Measurements from ENCODE around the gene ALDH1A1. TPM values are rescaled to one million over a fixed set of nuclear protein-coding genes. Genes with fewer than 3 reads are reported as not detected.

Gene ALDH1A1
- total and polyA plus RNA-seq, 2 donors (not counting 3 experiments of a cell fraction or from before 2014, with no cell fraction given), result 91.1 to 287 TPM

DNA sequence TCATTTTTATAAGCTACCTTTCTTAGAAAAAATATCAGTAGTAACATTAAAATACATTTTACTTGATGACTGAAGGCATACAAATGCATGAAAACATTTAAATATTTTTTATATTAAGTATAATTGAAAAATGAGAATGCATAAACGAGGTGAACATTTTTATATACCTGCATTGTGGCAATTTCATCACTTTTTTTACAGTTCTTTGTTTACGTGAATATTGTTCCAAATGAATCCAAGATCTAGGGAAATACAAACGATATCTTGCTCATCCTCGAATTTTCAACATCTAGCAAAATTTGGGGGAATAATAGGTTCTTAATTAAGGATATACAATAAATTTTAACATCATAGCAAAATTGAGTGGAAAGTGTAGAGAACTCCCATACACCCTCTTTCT lies 45.5 kb upstream of the ALDH1A1 start:
- H2AFZ ChIP-seq (ENCODE audit: low read depth, low read length), result no peak overlapping the region
- H3K27ac ChIP-seq (ENCODE audit: insufficient read depth, low read depth, low read length), result peak overlapping the region; percentile 100
- TF ChIP-seq JUN (IDR thresholded peaks at IDR 0.05; ENCODE audit: borderline replicate concordance, insufficient read depth, insufficient read length, low read depth) (no peak), FOS (IDR thresholded peaks at IDR 0.05; ENCODE audit: borderline replicate concordance, insufficient read depth, low read length) (no peak), GATA2 (IDR thresholded peaks at IDR 0.05; ENCODE audit: insufficient read depth, insufficient read length, low read depth, low read length) (no peak), EZH2 (IDR thresholded peaks at IDR 0.05; ENCODE audit: borderline replicate concordance, low read depth, low read length, severe bottlenecking) (no peak), MAX (IDR thresholded peaks at IDR 0.05; ENCODE audit: insufficient read depth, insufficient read length) (no peak), POLR2AphosphoS5 (IDR thresholded peaks at IDR 0.05; ENCODE audit: insufficient read depth, low read depth, low read length) (no peak), POLR2A (IDR thresholded peaks at IDR 0.05; ENCODE audit: low read depth, low read length) (no peak), MYC (IDR thresholded peaks at IDR 0.05; ENCODE audit: low read depth, low read length) (no peak)
- TF ChIP-seq, protein P1, sequence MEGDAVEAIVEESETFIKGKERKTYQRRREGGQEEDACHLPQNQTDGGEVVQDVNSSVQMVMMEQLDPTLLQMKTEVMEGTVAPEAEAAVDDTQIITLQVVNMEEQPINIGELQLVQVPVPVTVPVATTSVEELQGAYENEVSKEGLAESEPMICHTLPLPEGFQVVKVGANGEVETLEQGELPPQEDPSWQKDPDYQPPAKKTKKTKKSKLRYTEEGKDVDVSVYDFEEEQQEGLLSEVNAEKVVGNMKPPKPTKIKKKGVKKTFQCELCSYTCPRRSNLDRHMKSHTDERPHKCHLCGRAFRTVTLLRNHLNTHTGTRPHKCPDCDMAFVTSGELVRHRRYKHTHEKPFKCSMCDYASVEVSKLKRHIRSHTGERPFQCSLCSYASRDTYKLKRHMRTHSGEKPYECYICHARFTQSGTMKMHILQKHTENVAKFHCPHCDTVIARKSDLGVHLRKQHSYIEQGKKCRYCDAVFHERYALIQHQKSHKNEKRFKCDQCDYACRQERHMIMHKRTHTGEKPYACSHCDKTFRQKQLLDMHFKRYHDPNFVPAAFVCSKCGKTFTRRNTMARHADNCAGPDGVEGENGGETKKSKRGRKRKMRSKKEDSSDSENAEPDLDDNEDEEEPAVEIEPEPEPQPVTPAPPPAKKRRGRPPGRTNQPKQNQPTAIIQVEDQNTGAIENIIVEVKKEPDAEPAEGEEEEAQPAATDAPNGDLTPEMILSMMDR (IDR thresholded peaks at IDR 0.05; ENCODE audit: extremely low read depth in 1 of 2, insufficient read depth in 1 of 2, low read depth in 1 of 2, low read length in 2 of 2), result no peak
- no peak for FAIRE-seq
- DNase-seq (ENCODE audit: low read depth, low spot score), result no peak
- intact Hi-C loops (cut with micrococcal nuclease), result loop anchor here (5.0 kb wide), 2 partner anchors 471 to 636 kb away; no protein-coding TSS in a partner anchor
- H4K20me1 ChIP-seq (replicated peaks; ENCODE audit: control insufficient read depth, extremely low read depth, insufficient read depth, low read length), result no peaks in the 10 kb centered on the region
- no TSS peak for BruUV-seq (replicated peaks)
- dilution Hi-C loops (cut with MboI; ENCODE audit: extremely low pct_ligation_motif_present, low sequenced_read_pairs), result no loop called here
- H3K9me1 ChIP-seq (replicated peaks; ENCODE audit: control insufficient read depth, extremely low read depth, insufficient read depth, low read length), result no peaks in the 10 kb centered on the region
- H3K4me2 ChIP-seq (ENCODE audit: insufficient read depth, low read length), result peak overlapping the region; percentile 24
- H3K4me1 ChIP-seq (ENCODE audit: control insufficient read depth, extremely low read depth, insufficient read depth, low read length), result peaks cover 38% of the 10 kb centered on the region
- CTCF ChIA-PET, result interaction anchor here (1.0 to 2.7 kb wide), 4 partner anchors 10 to 33 kb away, joined by 3 to 11 read pairs (median 4); no protein-coding TSS in a partner anchor
- H3K36me3 ChIP-seq (ENCODE audit: control insufficient read depth in 2 of 2, extremely low read depth in 1 of 2, insufficient read depth in 2 of 2, low read length in 2 of 2), result no peaks in the 10 kb centered on the region
- H3K27me3 ChIP-seq (ENCODE audit: control insufficient read depth in 2 of 2, insufficient read depth in 2 of 2, low read length in 2 of 2), result no peaks in the 10 kb centered on the region
- POLR2A ChIA-PET, result no interaction called here
- H3K9ac ChIP-seq (replicated peaks; ENCODE audit: extremely low read depth, insufficient read depth, low read length), result peak overlapping the region; percentile 98
- H3K4me3 ChIP-seq (replicated peaks in 1 of 3; ENCODE audit: insufficient read depth in 1 of 3, low read depth in 1 of 3, low read length in 3 of 3), result no peak overlapping the region
- H3K9me3 ChIP-seq (replicated peaks; ENCODE audit: control insufficient read depth, insufficient read depth, low read length), result no peaks in the 10 kb centered on the region
- no peaks in the 10 kb centered on the region for H3K79me2 ChIP-seq (ENCODE audit: control insufficient read depth, insufficient read depth, low read length)
